ENCODE data around the gene DIAPH3. TPM values are rescaled to one million over a fixed set of nuclear protein-coding genes. Genes with fewer than 3 reads are reported as not detected.

The DIAPH3 gene
- total RNA-seq, 1 experiment from 2014 or later, result 11.2 TPM

DNA sequence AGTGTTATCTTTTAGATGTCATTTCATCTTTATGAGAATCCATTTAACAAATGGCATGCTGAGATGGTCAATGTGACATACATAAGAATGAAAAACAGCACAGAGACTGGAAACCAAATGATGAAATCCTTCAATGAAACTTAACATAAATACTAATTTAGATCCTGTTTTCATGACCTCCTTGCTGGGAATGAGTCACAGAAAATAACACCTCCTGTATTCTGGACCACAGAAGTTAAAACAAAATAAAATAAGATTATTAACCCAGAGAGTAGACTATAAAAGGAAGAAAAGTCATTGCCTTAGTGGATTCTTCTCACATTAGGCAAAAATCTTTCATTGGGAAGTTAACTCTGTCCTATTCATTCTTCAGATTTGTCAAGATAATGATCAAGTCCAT lies 1.6 kb downstream of the DIAPH3 start:
- no peak for DNase-seq (ENCODE audit: extremely low read depth, low read depth)

DNA sequence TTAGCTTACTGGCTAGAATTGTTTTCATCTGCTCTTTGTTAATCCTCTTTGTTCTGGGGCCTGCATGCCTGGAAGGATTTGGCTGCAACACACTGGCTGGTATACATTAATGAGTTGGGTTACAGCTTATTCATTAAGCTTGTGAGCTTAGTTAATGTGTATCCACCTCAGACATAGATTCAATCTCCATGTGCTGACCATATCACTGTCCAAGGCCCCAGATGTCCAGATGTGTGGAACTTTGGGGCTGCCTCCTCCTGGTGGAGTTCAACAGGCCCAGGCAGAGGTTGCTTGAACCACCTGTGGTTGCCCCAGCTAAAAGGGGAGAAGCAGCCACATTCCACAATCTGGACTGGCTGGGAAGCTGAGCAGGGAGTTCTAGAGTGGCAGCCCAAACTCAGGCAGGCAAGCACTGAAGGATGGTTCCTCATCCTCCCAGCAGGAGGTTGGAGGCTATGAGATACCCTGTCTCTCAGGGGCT lies 5.4 kb downstream of the DIAPH3 start:
- no peak for DNase-seq (ENCODE audit: extremely low read depth, low read depth)

DNA sequence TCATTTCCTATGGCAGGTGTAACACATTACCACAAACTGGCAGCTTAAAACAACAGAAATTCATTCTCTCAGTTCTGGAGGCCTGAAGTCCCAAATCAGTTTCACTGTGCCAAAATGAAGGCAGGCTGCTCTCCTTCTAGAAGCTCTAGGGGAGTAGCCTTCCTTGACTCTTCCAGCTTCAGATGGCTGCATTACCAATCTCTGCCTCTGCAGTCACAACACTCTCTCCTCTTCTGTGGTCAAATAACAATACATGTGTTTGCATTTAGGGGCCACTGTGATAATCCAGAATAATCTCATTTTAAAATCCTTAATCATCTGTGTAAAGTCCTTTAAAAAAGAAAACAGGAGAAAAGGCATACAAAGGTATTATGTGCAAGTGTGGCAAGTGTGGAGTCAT lies 7.8 kb downstream of the DIAPH3 start:
- DNase-seq (ENCODE audit: extremely low read depth, low read depth), result no peak

DNA sequence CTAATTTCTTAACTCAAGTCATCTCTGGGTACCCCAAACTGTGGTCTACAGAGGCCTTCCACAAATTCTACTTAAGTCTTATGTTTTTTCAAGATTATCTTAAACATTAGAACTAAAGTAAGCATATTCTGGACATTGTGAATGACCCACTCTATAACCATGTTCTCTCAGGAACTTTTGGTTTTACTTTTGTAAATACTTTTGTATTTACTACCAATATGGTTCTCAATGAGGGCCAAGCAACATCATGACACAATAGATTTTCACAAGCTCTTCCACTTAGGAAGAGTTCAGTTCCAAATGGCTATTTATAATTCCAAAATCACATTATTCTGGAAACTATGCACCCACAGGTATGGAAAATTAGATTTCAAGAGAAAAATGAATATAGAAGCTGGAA lies 10.8 kb downstream of the DIAPH3 start:
- no peak for DNase-seq (ENCODE audit: extremely low read depth, low read depth)

DNA sequence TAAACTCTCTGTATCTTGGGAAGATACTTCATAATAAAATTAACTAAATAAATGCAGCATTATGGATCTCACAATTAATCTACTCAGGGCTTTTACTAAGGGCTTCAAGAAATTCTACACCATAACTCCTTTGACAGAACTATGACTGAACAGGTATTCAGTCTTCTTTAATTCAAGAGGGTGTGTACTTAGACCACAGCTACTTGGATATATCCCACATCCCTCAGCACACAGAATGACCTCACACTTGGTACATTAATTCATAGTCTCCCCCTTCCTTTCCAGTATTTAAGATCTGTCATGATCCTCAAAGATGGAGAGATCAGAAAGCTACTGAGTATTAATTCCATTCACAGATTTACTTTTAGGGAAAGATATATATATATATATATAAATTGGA lies 11.6 kb downstream of the DIAPH3 start:
- DNase-seq (ENCODE audit: extremely low read depth, low read depth), result no peak

- no peak for DNase-seq (ENCODE audit: extremely low read depth, low read depth)
Observed at GRCh38 chr13:60150538-60150937, 13.2 kb downstream of the DIAPH3 start.

GRCh38 chr13:60148918-60149317 lies 14.8 kb downstream of the DIAPH3 start:
- no peak for DNase-seq (ENCODE audit: extremely low read depth, low read depth)

- DNase-seq (ENCODE audit: extremely low read depth, low read depth), result no peak
Observed at GRCh38 chr13:60147361-60147760, 16.4 kb downstream of the DIAPH3 start.

DNA sequence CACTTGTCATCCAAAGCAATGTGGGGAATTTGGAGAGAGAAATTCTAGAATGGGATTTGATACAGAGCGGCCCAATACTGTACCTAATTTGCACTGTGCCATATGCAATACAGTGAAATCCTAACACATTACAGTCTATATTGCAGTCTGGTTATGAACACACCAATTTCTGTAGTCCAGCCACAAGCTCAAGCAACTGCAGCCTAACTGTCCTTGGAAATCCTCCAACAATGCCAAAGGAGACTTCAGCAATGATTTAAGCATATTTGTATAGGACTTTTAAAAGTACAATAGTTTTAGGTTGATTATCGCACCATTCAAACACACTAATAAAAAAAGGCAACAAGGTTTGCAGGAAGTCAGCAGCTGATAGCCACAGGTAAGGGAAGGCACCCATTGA lies 17.3 kb downstream of the DIAPH3 start:
- DNase-seq (ENCODE audit: extremely low read depth, low read depth), result no peak

DNA sequence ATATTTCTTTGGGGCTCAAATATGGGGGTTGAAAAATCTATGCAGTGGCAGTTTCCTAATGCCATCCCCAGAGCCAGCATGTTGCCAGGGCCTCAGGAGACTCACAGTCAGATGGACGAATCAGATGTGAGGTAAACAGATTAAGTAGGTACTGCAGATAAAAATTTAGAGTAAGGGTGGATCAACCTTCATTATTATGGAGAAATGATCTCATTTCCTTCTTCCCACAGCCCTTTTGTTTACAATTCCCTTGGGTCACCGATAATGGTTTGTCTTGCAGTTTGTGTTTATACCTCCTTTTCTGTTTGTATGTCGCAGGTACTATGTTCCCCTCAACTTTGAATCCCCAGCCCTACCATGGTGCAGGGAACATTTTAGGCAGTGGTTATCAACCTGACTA lies 20.0 kb downstream of the DIAPH3 start:
- no peak for DNase-seq (ENCODE audit: extremely low read depth, low read depth)

GRCh38 chr13:60139272-60139671 lies 24.5 kb downstream of the DIAPH3 start:
- no peak for DNase-seq (ENCODE audit: extremely low read depth, low read depth)

DNA sequence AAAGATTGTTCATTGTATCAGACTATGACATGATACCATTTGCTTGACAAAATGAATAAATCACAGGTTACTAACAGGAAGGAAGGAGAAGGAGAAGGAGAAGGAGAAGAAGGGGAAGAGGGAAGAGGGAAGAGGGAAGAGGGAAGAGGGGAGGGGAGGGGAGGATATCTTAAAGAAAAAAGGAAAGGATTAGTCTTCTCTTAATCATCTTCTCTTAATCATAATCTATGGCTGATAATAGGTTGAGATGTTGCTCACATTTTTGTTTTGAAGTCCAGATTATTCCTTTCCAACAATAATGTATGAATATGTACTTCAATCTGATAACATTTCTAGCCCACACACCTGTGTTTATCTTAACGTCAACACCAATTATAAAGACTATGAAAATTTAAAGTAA lies 25.1 kb downstream of the DIAPH3 start:
- DNase-seq (ENCODE audit: extremely low read depth, low read depth), result no peak

DNA sequence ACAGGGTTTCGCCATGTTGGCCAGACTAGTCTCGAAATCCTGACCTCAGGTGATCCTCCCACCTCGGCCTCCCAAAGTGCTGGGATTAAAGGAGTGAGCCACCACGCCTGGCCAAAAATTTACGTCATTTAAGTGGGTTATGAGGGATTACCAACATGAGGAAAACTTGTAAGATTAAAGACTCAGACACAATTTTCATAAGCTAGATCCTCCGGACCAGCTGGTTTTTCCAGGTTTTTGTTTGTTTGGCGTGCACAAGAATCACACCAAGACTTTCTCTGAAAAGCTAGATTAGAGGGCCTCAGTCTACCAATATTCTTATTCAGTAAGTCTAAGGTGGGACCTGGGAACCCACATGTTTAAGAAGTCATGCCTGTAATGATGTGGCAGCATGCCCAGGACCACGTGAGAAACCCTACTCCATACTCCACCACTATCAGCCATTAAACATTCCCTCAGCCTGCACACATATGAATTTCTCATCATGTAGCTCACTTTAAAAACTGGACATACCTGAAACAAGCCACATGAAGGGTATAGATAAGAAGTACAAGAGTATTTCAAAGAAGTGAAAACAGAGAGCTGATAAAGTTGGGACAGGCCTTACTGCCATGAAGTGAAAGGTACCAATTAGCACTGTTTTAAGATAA lies 25.7 kb downstream of the DIAPH3 start:
- no peak for DNase-seq (ENCODE audit: extremely low read depth, low read depth)

DNA sequence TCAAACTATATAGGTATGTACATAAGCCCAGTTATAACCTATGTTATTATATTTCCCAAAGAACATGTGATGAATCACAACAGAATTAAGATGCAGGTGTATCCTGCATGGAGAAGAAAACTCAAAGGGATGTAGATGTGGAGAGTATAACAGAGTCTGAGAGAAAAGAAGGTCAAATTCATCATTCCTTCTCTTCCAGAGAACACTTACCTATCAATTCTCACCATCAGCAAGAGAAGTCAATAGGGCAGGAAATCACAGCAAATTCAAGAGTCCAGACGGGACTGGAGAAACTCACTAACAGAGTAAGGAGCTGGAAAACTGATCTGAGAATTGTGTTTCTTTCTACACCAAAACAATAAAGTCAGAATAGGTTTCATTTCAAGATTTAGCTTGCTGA lies 28.4 kb downstream of the DIAPH3 start:
- DNase-seq (ENCODE audit: extremely low read depth, low read depth), result no peak

GRCh38 chr13:60134376-60134775 lies 29.4 kb downstream of the DIAPH3 start:
- DNase-seq (ENCODE audit: extremely low read depth, low read depth), result no peak

DNA sequence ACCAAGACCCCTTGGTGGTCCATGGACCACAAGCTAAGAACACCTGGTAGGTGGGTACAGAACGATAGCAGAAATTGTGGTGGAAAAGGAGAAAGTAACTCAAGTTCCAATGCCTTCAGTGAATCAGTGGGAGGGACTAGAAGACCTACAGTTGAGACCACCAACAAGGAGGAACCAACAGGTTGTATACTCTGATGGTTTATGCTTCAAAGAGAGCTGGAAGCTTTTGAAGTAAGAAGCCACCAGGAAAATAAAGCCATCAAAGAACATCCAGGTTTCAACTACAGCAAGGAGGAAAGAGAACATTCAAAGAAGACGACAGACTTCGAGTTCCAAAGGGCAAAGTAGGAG lies 42.4 kb downstream of the DIAPH3 start:
- DNase-seq (ENCODE audit: extremely low read depth, low read depth), result no peak

- no peak for DNase-seq (ENCODE audit: extremely low read depth, low read depth)
Observed at GRCh38 chr13:60120617-60121336, 43.0 kb downstream of the DIAPH3 start.

DNA sequence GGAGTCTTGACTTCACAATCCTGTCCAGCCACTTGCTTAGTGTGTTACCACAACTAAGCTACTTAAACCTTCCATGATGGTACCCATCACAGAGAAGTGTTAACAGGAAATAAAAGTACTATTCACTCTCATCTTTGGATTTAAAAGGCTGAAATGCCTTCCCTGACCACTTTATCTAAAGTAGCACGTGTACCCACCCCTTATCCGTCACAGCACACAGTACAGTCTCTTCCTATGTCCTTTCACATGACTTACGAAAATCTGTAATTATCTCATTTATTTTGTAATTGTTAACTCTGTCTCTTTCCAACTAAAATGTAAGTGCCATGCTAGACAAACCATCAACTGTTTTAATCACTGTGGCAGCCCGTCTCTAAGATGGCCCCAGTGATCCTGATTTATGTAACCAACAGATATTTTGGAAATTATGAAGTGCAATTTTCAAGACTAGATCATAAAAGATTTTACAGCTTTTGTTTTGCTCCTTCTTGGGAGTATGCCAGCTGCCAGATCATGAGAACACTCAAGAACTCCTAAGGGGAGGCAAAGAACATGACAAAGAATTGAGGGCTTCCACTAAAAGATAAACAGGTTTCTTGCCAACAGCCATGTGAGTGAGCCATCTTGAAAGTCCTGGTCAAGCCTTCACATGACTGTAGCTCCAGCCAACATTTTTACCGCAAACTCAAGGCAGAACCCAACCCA lies 44.9 kb downstream of the DIAPH3 start:
- no peak for DNase-seq (ENCODE audit: extremely low read depth, low read depth)

GRCh38 chr13:60114499-60115028 lies 49.2 kb downstream of the DIAPH3 start:
- DNase-seq (ENCODE audit: extremely low read depth, low read depth), result no peak

DNA sequence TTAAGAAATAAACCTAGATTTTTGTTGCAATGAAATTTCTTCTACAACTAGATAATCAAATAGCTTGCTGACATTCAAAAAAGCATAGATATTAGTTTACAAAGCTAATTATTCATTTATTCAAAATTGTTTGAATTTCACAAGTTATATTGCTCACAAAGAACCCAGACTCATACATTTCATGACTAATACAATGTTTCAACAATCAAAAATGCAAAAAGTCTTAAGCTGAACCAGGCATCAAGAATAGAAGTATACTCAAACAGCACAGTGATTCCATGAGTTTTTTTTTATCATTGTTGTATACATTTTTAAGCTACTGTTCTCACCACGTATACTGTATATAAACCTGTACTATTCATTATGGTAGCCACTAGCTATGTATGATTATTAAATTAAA lies 51.0 kb downstream of the DIAPH3 start:
- no peak for DNase-seq (ENCODE audit: extremely low read depth, low read depth)

DNA sequence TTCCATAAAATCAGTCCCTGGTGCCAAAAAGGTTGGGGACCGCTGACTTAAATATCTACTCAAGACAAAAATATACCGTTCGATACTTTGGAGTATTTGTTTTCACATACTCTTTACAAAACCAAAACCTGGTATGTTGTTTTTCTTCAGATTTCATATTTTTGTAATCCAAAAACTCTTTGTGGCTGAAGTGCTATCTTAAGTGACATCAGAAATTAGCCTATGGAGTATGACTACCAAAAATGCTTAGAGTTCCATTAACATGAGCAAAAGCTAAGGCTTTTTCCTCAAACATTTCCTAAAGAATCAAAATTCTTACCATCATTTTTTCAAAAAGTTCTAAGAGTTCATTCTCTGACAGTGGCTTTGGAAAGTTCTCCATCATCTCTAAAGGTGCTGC lies 52.0 kb downstream of the DIAPH3 start:
- no peak for DNase-seq (ENCODE audit: extremely low read depth, low read depth)

- DNase-seq (ENCODE audit: extremely low read depth, low read depth), result no peak
Observed at GRCh38 chr13:60109285-60109684, 54.4 kb downstream of the DIAPH3 start.

Data from NCI-H460 (cell line).